NCI-H2227 (cell line): ENCODE results near the gene ECI1.
A peak's percentile ranks its signal among the peaks of the same experiment; 100 is the strongest.
"Not testable (repeated sequence)": the region's sequence is repeated elsewhere in the genome, so short reads cannot be mapped to it uniquely, and the experiment has no call there.

Experiments used
- DNase-seq: peaks from one replicate; lab custom pipeline; 2025; ENCODE audit not compliant: unreplicated experiment; lab: John Stamatoyannopoulos, UW

ECI1 gene

GRCh38 chr16:2212362-2213324, 38.7 kb downstream of the ECI1 start:
- DNase-seq, result no peak

GRCh38 chr16:2211923-2212347, 39.5 kb downstream of the ECI1 start:
- no peak for DNase-seq

GRCh38 chr16:2210386-2211365, 40.7 kb downstream of the ECI1 start, which contains the start of gene BRICD5:
BRICD5 (minus strand) TSS chr16:2210863; CDS start chr16:2210833, 30 bp downstream.
- no peak for DNase-seq

- DNase-seq, result no peak
Measured at GRCh38 chr16:2210009-2210332, 41.4 kb downstream of the ECI1 start.

GRCh38 chr16:2209258-2210008, 42.0 kb downstream of the ECI1 start:
- no peak for DNase-seq

- DNase-seq, result no peak
Measured at GRCh38 chr16:2208772-2209171, 42.6 kb downstream of the ECI1 start.

- DNase-seq, result peak; percentile 28
Measured at GRCh38 chr16:2208308-2208707, 43.1 kb downstream of the ECI1 start.

- no peak for DNase-seq
Measured at GRCh38 chr16:2207872-2208271, 43.5 kb downstream of the ECI1 start.

GRCh38 chr16:2206780-2207433, 44.5 kb downstream of the ECI1 start:
- no peak for DNase-seq

GRCh38 chr16:2206420-2206779, 45.0 kb downstream of the ECI1 start:
- DNase-seq, result no peak

GRCh38 chr16:2205967-2206313, 45.4 kb downstream of the ECI1 start:
- no peak for DNase-seq

- peak; percentile 92 for DNase-seq
Measured at GRCh38 chr16:2205104-2205966, 46.1 kb downstream of the ECI1 start, which contains the start of gene MLST8. MLST8 (plus strand) TSS chr16:2205454; CDS start chr16:2206086, 632 bp downstream.

GRCh38 chr16:2204416-2205103, 46.8 kb downstream of the ECI1 start:
- no peak for DNase-seq

GRCh38 chr16:2203119-2203688, 48.2 kb downstream of the ECI1 start:
- DNase-seq, result not testable (repeated sequence)

- no peak for DNase-seq
Measured at GRCh38 chr16:2200313-2200712, 51.1 kb downstream of the ECI1 start.

- DNase-seq, result no peak
Measured at GRCh38 chr16:2199621-2200139, 51.7 kb downstream of the ECI1 start.

GRCh38 chr16:2199095-2199494, 52.3 kb downstream of the ECI1 start:
- no peak for DNase-seq

- no peak for DNase-seq
Measured at GRCh38 chr16:2198283-2198682, 53.1 kb downstream of the ECI1 start.
